HG02571 (cell line): ENCODE results near the gene GJB4.
"Not testable (repeated sequence)": the region's sequence is repeated elsewhere in the genome, so short reads cannot be mapped to it uniquely, and the experiment has no call there.

ENCODE experiments used
- ATAC-seq: cut with Tn5 transposase; IDR thresholded peaks from one replicate; pipeline ENCODE4 v1.9.1; 2021; ENCODE audit warnings: mild to moderate bottlenecking, moderate library complexity; ENCODE audit not compliant: unreplicated experiment

GJB4 gene

DNA sequence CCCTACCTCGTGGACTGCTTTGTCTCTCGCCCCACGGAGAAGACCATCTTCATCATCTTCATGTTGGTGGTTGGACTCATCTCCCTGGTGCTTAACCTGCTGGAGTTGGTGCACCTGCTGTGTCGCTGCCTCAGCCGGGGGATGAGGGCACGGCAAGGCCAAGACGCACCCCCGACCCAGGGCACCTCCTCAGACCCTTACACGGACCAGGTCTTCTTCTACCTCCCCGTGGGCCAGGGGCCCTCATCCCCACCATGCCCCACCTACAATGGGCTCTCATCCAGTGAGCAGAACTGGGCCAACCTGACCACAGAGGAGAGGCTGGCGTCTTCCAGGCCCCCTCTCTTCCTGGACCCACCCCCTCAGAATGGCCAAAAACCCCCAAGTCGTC is 35.2 kb downstream of the GJB4 start:
- no peak for ATAC-seq

GRCh38 chr1:34795916-34796315 is 36.4 kb downstream of the GJB4 start:
- no peak for ATAC-seq

DNA sequence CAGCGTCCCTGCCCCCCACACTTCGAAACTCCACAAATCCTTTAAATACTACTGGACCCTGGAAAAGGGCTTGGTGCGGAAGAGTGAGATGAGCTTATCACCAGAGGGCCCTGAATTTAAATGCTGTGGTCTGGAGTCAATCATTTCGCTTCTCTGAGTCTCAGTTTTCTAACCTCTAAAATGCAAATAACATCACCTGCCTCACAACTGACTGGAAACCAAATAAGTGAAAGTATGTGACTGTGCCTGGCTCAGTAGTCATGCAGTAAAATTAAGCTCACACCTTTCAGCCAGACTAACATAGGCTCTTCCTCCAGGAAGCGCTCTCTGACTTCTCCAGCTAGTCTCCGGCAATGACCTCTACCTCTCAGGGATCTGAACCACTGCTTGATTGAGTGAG is 37.5 kb downstream of the GJB4 start:
- ATAC-seq: no peak

GRCh38 chr1:34800214-34800613 is 40.7 kb downstream of the GJB4 start:
- no peak for ATAC-seq

GRCh38 chr1:34803770-34804169 is 44.2 kb downstream of the GJB4 start:
- ATAC-seq: no peak

- ATAC-seq: no peak
Measured at GRCh38 chr1:34806396-34806795, 46.9 kb downstream of the GJB4 start.

DNA sequence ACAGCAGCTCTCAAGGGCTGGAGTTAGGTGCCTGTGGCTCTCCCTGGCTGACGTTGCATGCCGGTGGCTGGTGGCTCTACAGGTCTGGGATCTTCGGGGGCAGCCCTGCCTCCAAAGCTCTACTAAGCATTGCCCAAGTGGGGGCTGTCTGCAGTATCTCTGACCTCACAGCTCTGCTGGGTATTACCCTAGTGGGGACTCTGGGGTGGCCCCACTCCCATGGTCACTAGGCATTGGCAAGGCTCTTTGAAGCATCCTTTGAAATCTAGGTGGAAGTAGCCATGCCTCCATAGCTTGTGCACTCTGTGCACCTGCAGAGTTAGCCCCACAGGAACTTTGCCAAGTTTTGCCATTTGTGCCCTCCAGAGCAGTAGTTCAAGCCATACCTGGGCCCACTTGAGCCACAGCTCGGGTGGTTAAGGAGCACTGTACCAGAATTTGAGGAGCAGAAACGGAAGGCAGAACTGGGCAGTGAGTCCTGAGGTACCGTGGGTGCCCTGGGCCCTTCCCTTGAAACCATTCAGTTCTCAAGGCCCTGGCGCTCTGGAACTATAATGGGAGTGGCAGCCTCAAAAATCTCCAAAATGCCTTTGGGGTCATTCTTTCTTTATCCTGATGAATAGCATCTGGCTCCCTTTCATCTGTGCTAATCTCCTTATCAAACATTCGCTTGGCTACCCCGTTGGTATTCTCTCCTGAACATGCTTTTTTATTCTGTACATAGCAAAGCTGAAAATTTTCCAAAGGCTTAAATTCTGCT is 48.7 kb downstream of the GJB4 start:
- no peak for ATAC-seq

- not testable (repeated sequence) for ATAC-seq
Measured at GRCh38 chr1:34810781-34811180, 51.2 kb downstream of the GJB4 start.
